Spleen (tissue), 11 donors: ENCODE measurements around the gene KLHDC4. TPM values are rescaled to one million over a fixed set of nuclear protein-coding genes. Genes with fewer than 3 reads are reported as not detected.

ENCODE experiments used
- DNase-seq: peaks from one replicate; pipeline ENCODE4 v3.0.0-alpha.2; 2020
- H3K27ac ChIP-seq, 8 donors: fragments of 200-600 bp; sonication (generic) in 7 of 8; 1 replicate in 4 of 8; 2 replicates in 4 of 8; pipeline versions ENCODE4 v1.5.0 to v1.8.0; 2016 to 2021; ENCODE audit warnings: inconsistent platforms in 4 of 8, mild to moderate bottlenecking in 4 of 8, moderate library complexity in 1 of 8
- H3K27me3 ChIP-seq, 7 donors: fragments of 200-600 bp; sonication (generic) in 6 of 7; replicated peaks in 1 of 7; 1 replicate in 4 of 7; 2 replicates in 3 of 7; pipeline versions ENCODE4 v1.5.0 to v1.8.0; 2016 to 2021; ENCODE audit warnings: inconsistent platforms in 3 of 7, mild to moderate bottlenecking in 1 of 7
- H3K36me3 ChIP-seq, 6 donors: fragments of 200-600 bp; sonication (generic) in 5 of 6; 1 replicate in 4 of 6; 2 replicates in 2 of 6; pipeline versions ENCODE4 v1.5.0 to v1.8.0; 2016 to 2021; ENCODE audit warnings: inconsistent platforms in 2 of 6
- H3K4me1 ChIP-seq, 6 donors: fragments of 200-600 bp; sonication (generic) in 5 of 6; 1 replicate in 3 of 6; 2 replicates in 3 of 6; pipeline versions ENCODE4 v1.5.0 to v1.8.0; 2016 to 2021; ENCODE audit warnings: inconsistent platforms in 3 of 6
- H3K4me3 ChIP-seq, 8 donors: fragments of 200-600 bp; sonication (generic) in 7 of 8; 1 replicate in 4 of 8; 2 replicates in 4 of 8; pipeline versions ENCODE4 v1.5.0 to v1.8.0; 2016 to 2021; ENCODE audit warnings: inconsistent platforms in 4 of 8, mild to moderate bottlenecking in 4 of 8, moderate library complexity in 2 of 8
- H3K9me3 ChIP-seq, 8 donors: fragments of 200-600 bp; sonication (generic) in 7 of 8; 1 replicate in 4 of 8; 2 replicates in 4 of 8; pipeline versions ENCODE4 v1.5.0 to v1.8.0; 2016 to 2021; ENCODE audit warnings: inconsistent platforms in 4 of 8
- POLR2A ChIP-seq, 3 donors: fragments of 450-650 bp; IDR thresholded peaks; one replicate each; pipeline ENCODE4 v1.5.1; 2017; ENCODE audit warnings: antibody characterized with exemption in 3 of 3, mild to moderate bottlenecking in 1 of 3
- POLR2AphosphoS5 ChIP-seq, 3 donors: sonication (generic); formaldehyde crosslinking; IDR thresholded peaks; one replicate each; pipeline ENCODE4 v1.5.1; 2017; ENCODE audit warnings: antibody characterized with exemption in 3 of 3
- WGBS, 5 donors: extraction: QIAGEN DNeasy Blood & Tissue Kit in 3 of 5; methylation state at CpG; one replicate each; pipeline versions ENCODE4 v1.1.5 to v1.1.7; 2013 to 2018; 5-methylcytosine and 5-hydroxymethylcytosine counted together
- intact Hi-C: fragments of 100-400 bp; cut with DNase I; formaldehyde crosslinking; loops from one replicate; pipeline ENCODE4 v1.15.0; 2023; ENCODE audit warnings: low total_unique reads
- polyA plus RNA-seq, 3 donors: library from polyadenylated mRNA; stranded (reverse); fragments of 200-250 nt; gene quantifications; one replicate each; pipeline ENCODE4 v1.2.1, GENCODE V29; 2013
- total RNA-seq, 7 donors: library from RNA; depleted of rRNA in 3 of 7; stranded (reverse); fragments of >200 nt in 3 of 7; fragmentation: NEBNext Ultra II Directional in 4 of 7; extraction: Animal tissue kit (Norgen Biotek cat#: 25700) in 4 of 7; gene quantifications; one replicate each; pipeline versions ENCODE4 v1.1.0 to v1.2.1, GENCODE V29; 2016 to 2021
- TF ChIP-seq, protein P1 (sequence below), 11 experiments: fragments of 200-600 bp in 7 of 11; fragments of 450-650 bp in 4 of 11; sonication (generic) in 4 of 11; IDR thresholded peaks in 8 of 11; conservative IDR thresholded peaks in 3 of 11; 1 replicate in 7 of 11; 2 replicates in 4 of 11; pipeline versions ENCODE4 v1.4.0 to v1.8.0; 2016 to 2021; ENCODE audit warnings: antibody characterized with exemption in 11 of 11, inconsistent platforms in 4 of 11, mild to moderate bottlenecking in 1 of 11
- donor health status: healthy with polysubstance abuse.
- donor health status: DM: no; HTN: no; CAD: no; lungs with moderate emphysema.
- donor health status: DM: no; HTN: no; CAD: no.
- donor health status: Bipolar disorder and iron deficiency.
- donor health status: healthy.
- donor health status: DM: no; HTN: no; CAD: no.
- donor health status: DM: yes; HTN: yes; CAD: no.

KLHDC4 gene
- total and polyA plus RNA-seq, 10 donors: 30.2 to 91.7 (median 56.7) TPM

DNA sequence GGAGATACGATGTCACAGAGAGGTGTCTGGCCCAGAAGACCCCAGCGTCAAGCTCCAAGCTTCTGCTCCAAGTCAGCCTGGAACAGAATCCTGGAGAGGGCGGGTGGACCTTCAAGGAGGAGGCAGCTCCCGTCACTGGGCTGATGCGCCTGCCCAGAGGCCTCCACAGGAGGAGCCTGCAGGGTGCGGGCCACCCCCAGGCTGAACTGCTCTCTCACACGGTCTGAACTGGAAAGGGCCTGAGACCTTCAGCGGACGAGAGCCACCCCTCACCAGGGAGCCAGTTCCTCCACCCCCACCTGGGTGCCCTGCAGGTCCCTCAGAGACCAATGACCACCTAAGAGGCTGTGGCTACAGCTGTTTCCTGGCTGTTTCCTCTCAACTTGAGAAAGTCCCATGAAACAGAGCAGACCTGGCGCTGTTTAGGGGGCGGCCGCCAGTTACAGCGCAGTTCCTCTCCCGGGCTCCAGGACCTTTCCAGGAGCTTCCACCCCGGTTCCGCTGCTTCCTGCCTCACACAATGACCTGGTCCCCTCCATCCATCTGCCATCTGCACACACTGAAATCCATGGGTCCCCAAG is 36.0 kb upstream of the KLHDC4 start:
- WGBS, 5 donors: 54 to 74% (median 59%) methylated on average over 5 to 16 of the region's 16 CpGs
- H3K9me3 ChIP-seq: no peaks in the 10 kb centered on the region
- intact Hi-C loops: no loop called here
- TF ChIP-seq POLR2A (IDR thresholded peaks at IDR 0.05): no peak
- no peak for TF ChIP-seq POLR2AphosphoS5 (IDR thresholded peaks at IDR 0.05)
- TF ChIP-seq, protein P1, sequence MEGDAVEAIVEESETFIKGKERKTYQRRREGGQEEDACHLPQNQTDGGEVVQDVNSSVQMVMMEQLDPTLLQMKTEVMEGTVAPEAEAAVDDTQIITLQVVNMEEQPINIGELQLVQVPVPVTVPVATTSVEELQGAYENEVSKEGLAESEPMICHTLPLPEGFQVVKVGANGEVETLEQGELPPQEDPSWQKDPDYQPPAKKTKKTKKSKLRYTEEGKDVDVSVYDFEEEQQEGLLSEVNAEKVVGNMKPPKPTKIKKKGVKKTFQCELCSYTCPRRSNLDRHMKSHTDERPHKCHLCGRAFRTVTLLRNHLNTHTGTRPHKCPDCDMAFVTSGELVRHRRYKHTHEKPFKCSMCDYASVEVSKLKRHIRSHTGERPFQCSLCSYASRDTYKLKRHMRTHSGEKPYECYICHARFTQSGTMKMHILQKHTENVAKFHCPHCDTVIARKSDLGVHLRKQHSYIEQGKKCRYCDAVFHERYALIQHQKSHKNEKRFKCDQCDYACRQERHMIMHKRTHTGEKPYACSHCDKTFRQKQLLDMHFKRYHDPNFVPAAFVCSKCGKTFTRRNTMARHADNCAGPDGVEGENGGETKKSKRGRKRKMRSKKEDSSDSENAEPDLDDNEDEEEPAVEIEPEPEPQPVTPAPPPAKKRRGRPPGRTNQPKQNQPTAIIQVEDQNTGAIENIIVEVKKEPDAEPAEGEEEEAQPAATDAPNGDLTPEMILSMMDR (IDR thresholded peaks at IDR 0.05 in 8 of 11, conservative IDR thresholded peaks at IDR 0.05 in 3 of 11): no peak
- H3K27ac ChIP-seq: no peak overlapping the region
- DNase-seq: no peak
- no peaks in the 10 kb centered on the region for H3K36me3 ChIP-seq
- H3K27me3 ChIP-seq: peaks cover 0 to 27% (median 0%) of the 10 kb centered on the region in 7 donors
- H3K4me3 ChIP-seq: no peak overlapping the region
- H3K4me1 ChIP-seq: peaks cover 4 to 18% (median 8%) of the 10 kb centered on the region in 6 donors

DNA sequence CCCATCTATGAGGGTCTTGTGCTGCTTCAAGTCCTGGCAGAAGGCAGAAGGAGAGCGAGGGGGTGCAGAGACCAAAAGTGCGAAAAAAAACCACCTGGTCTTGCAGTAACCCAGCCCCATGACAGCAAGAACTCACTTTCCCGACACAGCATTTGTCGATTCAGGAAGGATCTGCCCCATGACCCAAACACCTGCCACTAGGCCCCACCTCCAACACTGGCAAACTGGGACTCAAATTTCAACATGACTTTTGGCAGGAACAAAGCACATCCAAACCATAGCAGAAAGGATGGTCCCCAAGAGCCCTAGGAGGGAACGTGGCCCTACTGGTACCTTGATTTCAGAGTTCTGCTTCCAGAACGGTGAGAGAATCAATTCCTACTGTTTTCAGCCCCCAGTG is 34.7 kb upstream of the KLHDC4 start:
- TF ChIP-seq POLR2A (IDR thresholded peaks at IDR 0.05) (no peak), POLR2AphosphoS5 (IDR thresholded peaks at IDR 0.05) (no peak)
- TF ChIP-seq, protein P1 (IDR thresholded peaks at IDR 0.05 in 8 of 11, conservative IDR thresholded peaks at IDR 0.05 in 3 of 11): no peak
- Histone ChIP-seq H3K4me1 (peaks cover 0 to 8% (median 0%) of the 10 kb centered on the region in 6 donors), H3K4me3 (no peak overlapping the region), H3K27me3 (peaks cover 0 to 14% (median 0%) of the 10 kb centered on the region in 7 donors), H3K36me3 (no peaks in the 10 kb centered on the region), H3K27ac (no peak overlapping the region), H3K9me3 (no peaks in the 10 kb centered on the region)
- 76 to 84% (median 81%) methylated on average over 6 of the region's 6 CpGs for WGBS, 5 donors
- intact Hi-C loops: no loop called here
- DNase-seq: no peak

DNA sequence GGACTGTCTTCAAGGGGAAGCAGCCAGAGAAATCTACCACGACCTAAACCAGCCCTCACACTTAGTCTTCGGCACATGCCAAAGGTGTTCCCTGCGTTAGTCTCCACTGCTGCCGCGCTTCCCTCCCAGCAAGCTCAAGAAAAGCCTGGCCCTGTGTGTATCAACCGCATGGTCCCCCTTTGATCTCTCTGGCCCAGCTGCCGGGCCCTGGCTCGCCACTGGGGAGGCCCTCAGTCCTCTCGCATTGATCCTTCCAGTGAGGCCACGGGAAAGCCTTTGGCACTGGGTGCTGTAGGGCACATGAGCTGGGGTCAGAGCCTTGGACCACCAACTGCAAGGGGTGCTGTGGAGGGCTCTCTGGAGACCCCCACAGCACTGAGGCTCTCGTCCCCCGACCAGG is 29.6 kb upstream of the KLHDC4 start:
- TF ChIP-seq POLR2AphosphoS5 (IDR thresholded peaks at IDR 0.05) (no peak), POLR2A (IDR thresholded peaks at IDR 0.05) (no peak)
- intact Hi-C loops: no loop called here
- no peaks in the 10 kb centered on the region for H3K4me1 ChIP-seq
- H3K36me3 ChIP-seq: no peaks in the 10 kb centered on the region
- no peak overlapping the region for H3K27ac ChIP-seq
- H3K9me3 ChIP-seq: no peaks in the 10 kb centered on the region
- DNase-seq: no peak
- H3K4me3 ChIP-seq: no peak overlapping the region
- no peaks in the 10 kb centered on the region for H3K27me3 ChIP-seq
- WGBS, 5 donors: 88 to 90% (median 88%) methylated on average over 9 to 12 of the region's 12 CpGs

DNA sequence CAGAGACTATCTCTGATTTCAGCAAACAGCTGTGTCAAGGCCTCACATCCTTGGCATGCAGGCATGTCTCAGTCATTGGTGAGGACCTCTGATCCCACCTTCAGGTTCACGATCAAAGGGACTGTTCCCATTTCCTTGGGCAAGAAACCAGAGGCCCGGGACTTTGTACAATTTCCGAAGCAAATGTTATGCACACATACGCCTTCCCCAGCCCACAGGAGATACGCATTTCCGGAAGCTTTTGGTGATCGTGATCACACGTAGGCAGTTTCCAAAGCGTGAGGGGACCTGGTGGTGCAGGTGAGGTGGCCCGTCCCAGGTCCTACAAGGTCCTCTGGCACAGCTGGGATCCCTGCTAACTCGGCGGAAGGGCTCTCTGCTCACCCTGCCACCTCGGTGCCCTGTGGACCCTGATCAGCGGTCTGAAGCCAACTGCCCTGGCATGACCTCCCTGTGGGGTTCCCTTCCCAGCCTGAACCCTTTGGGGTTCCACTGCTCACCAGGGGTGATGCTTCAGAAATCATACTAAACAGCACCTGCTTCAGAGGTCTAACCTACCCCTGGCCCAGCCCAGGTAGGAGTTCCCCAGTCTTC is 28.8 kb upstream of the KLHDC4 start:
- Histone ChIP-seq H3K4me3 (no peak overlapping the region), H3K27ac (no peak overlapping the region), H3K4me1 (no peaks in the 10 kb centered on the region), H3K27me3 (no peaks in the 10 kb centered on the region), H3K36me3 (no peaks in the 10 kb centered on the region), H3K9me3 (no peaks in the 10 kb centered on the region)
- DNase-seq: no peak
- TF ChIP-seq, protein P1 (IDR thresholded peaks at IDR 0.05 in 8 of 11, conservative IDR thresholded peaks at IDR 0.05 in 3 of 11): no peak
- TF ChIP-seq POLR2AphosphoS5 (IDR thresholded peaks at IDR 0.05) (no peak), POLR2A (IDR thresholded peaks at IDR 0.05) (no peak)
- WGBS, 5 donors: 76 to 91% (median 89%) methylated on average over 10 to 14 of the region's 14 CpGs
- intact Hi-C loops: no loop called here
